Measurements from ENCODE around the gene CAGE1.
A peak's percentile ranks its signal among the peaks of the same experiment; 100 is the strongest.
"Not testable (repeated sequence)": the region's sequence is repeated elsewhere in the genome, so short reads cannot be mapped to it uniquely, and the experiment has no call there.

The CAGE1 gene

GRCh38 chr6:7316658-7317533 lies 72.6 kb downstream of the CAGE1 start:
- Histone ChIP-seq H3K9ac (ENCODE audit: low read length) (no peak overlapping the region), H3K4me3 (ENCODE audit: low read depth, low read length) (no peak overlapping the region), H3K36me3 (ENCODE audit: control insufficient read depth, insufficient read depth, low read length) (no peaks in the 10 kb centered on the region), H3K4me1 (ENCODE audit: control insufficient read depth, insufficient read depth, low read length) (no peaks in the 10 kb centered on the region), H3K27ac (ENCODE audit: low read depth, low read length) (no peak overlapping the region), H3K27me3 (ENCODE audit: control insufficient read depth, insufficient read depth, low read length) (no peaks in the 10 kb centered on the region), H3K9me3 (ENCODE audit: control insufficient read depth, insufficient read depth, low read depth, low read length) (no peaks in the 10 kb centered on the region)

- Histone ChIP-seq H3K4me3 (ENCODE audit: low read depth, low read length) (no peak overlapping the region), H3K9me3 (ENCODE audit: control insufficient read depth, insufficient read depth, low read depth, low read length) (no peaks in the 10 kb centered on the region), H3K4me1 (ENCODE audit: control insufficient read depth, insufficient read depth, low read length) (no peaks in the 10 kb centered on the region), H3K9ac (ENCODE audit: low read length) (no peak overlapping the region), H3K36me3 (ENCODE audit: control insufficient read depth, insufficient read depth, low read length) (no peaks in the 10 kb centered on the region), H3K27ac (ENCODE audit: low read depth, low read length) (no peak overlapping the region), H3K27me3 (ENCODE audit: control insufficient read depth, insufficient read depth, low read length) (no peaks in the 10 kb centered on the region)
Measured at GRCh38 chr6:7315948-7316365, 73.6 kb downstream of the CAGE1 start.

GRCh38 chr6:7315087-7315947 lies 74.2 kb downstream of the CAGE1 start:
- not testable (repeated sequence) for H3K9me3 ChIP-seq (ENCODE audit: control insufficient read depth, insufficient read depth, low read depth, low read length); H3K27ac ChIP-seq (ENCODE audit: low read depth, low read length); H3K36me3 ChIP-seq (ENCODE audit: control insufficient read depth, insufficient read depth, low read length)

GRCh38 chr6:7314414-7314813 lies 75.1 kb downstream of the CAGE1 start:
- H3K4me3 ChIP-seq (ENCODE audit: low read depth, low read length): no peak overlapping the region
- no peak overlapping the region for H3K27ac ChIP-seq (ENCODE audit: low read depth, low read length)
- peaks cover 10% of the 10 kb centered on the region for H3K36me3 ChIP-seq (ENCODE audit: control insufficient read depth, insufficient read depth, low read length)
- H3K27me3 ChIP-seq (ENCODE audit: control insufficient read depth, insufficient read depth, low read length): no peaks in the 10 kb centered on the region
- H3K9ac ChIP-seq (ENCODE audit: low read length): no peak overlapping the region
- H3K9me3 ChIP-seq (ENCODE audit: control insufficient read depth, insufficient read depth, low read depth, low read length): no peaks in the 10 kb centered on the region
- H3K4me1 ChIP-seq (ENCODE audit: control insufficient read depth, insufficient read depth, low read length): no peaks in the 10 kb centered on the region

More at GRCh38 chr6:7315087-7315947, 74.2 kb downstream of the CAGE1 start:
- H3K4me3 ChIP-seq (ENCODE audit: low read depth, low read length); H3K9ac ChIP-seq (ENCODE audit: low read length); H3K4me1 ChIP-seq (ENCODE audit: control insufficient read depth, insufficient read depth, low read length); H3K27me3 ChIP-seq (ENCODE audit: control insufficient read depth, insufficient read depth, low read length): not testable (repeated sequence)

GRCh38 chr6:7313505-7314165 lies 75.9 kb downstream of the CAGE1 start:
- Histone ChIP-seq H3K4me3 (ENCODE audit: low read depth, low read length) (peak overlapping the region; percentile 95), H3K27me3 (ENCODE audit: control insufficient read depth, insufficient read depth, low read length) (no peaks in the 10 kb centered on the region), H3K9ac (ENCODE audit: low read length) (peak overlapping the region; percentile 94), H3K27ac (ENCODE audit: low read depth, low read length) (peak overlapping the region; percentile 48; the same call in 1 of the 2 replicates), H3K36me3 (ENCODE audit: control insufficient read depth, insufficient read depth, low read length) (peaks cover 18% of the 10 kb centered on the region), H3K4me1 (ENCODE audit: control insufficient read depth, insufficient read depth, low read length) (no peaks in the 10 kb centered on the region), H3K9me3 (ENCODE audit: control insufficient read depth, insufficient read depth, low read depth, low read length) (no peaks in the 10 kb centered on the region)

GRCh38 chr6:7312616-7313504 lies 76.7 kb downstream of the CAGE1 start, which contains the start of gene SSR1:
TSS of gene SSR1 (minus strand) at chr6:7313199. CDS start at chr6:7313120, 79 bp downstream.
- peaks cover 26% of the 10 kb centered on the region for H3K36me3 ChIP-seq (ENCODE audit: control insufficient read depth, insufficient read depth, low read length)
- H3K4me1 ChIP-seq (ENCODE audit: control insufficient read depth, insufficient read depth, low read length): no peaks in the 10 kb centered on the region
- peak within 1 kb of the TSS; percentile 95 for H3K4me3 ChIP-seq (ENCODE audit: low read depth, low read length)
- H3K9ac ChIP-seq (ENCODE audit: low read length): peak within 1 kb of the TSS; percentile 94
- H3K9me3 ChIP-seq (ENCODE audit: control insufficient read depth, insufficient read depth, low read depth, low read length): no peaks in the 10 kb centered on the region
- no peaks in the 10 kb centered on the region for H3K27me3 ChIP-seq (ENCODE audit: control insufficient read depth, insufficient read depth, low read length)
- H3K27ac ChIP-seq (ENCODE audit: low read depth, low read length): peak within 1 kb of the TSS; percentile 86

- Histone ChIP-seq H3K4me1 (ENCODE audit: control insufficient read depth, insufficient read depth, low read length) (no peaks in the 10 kb centered on the region), H3K9ac (ENCODE audit: low read length) (peak overlapping the region; percentile 94), H3K36me3 (ENCODE audit: control insufficient read depth, insufficient read depth, low read length) (peaks cover 34% of the 10 kb centered on the region), H3K4me3 (ENCODE audit: low read depth, low read length) (peak overlapping the region; percentile 95), H3K27ac (ENCODE audit: low read depth, low read length) (peak overlapping the region; percentile 86; the same call in 1 of the 2 replicates), H3K27me3 (ENCODE audit: control insufficient read depth, insufficient read depth, low read length) (no peaks in the 10 kb centered on the region), H3K9me3 (ENCODE audit: control insufficient read depth, insufficient read depth, low read depth, low read length) (no peaks in the 10 kb centered on the region)
Measured at GRCh38 chr6:7311917-7312615, 77.5 kb downstream of the CAGE1 start.

- Histone ChIP-seq H3K27ac (ENCODE audit: low read depth, low read length) (no peak overlapping the region), H3K27me3 (ENCODE audit: control insufficient read depth, insufficient read depth, low read length) (no peaks in the 10 kb centered on the region), H3K9ac (ENCODE audit: low read length) (no peak overlapping the region), H3K4me3 (ENCODE audit: low read depth, low read length) (peak overlapping the region; percentile 95; the same call in 1 of the 2 replicates), H3K9me3 (ENCODE audit: control insufficient read depth, insufficient read depth, low read depth, low read length) (no peaks in the 10 kb centered on the region), H3K4me1 (ENCODE audit: control insufficient read depth, insufficient read depth, low read length) (no peaks in the 10 kb centered on the region), H3K36me3 (ENCODE audit: control insufficient read depth, insufficient read depth, low read length) (peaks cover 39% of the 10 kb centered on the region)
Measured at GRCh38 chr6:7311176-7311575, 78.4 kb downstream of the CAGE1 start.

GRCh38 chr6:7309050-7309449 lies 80.5 kb downstream of the CAGE1 start:
- H3K27ac ChIP-seq (ENCODE audit: low read depth, low read length): no peak overlapping the region
- no peak overlapping the region for H3K4me3 ChIP-seq (ENCODE audit: low read depth, low read length)
- H3K27me3 ChIP-seq (ENCODE audit: control insufficient read depth, insufficient read depth, low read length): no peaks in the 10 kb centered on the region
- no peaks in the 10 kb centered on the region for H3K9me3 ChIP-seq (ENCODE audit: control insufficient read depth, insufficient read depth, low read depth, low read length)
- no peak overlapping the region for H3K9ac ChIP-seq (ENCODE audit: low read length)
- H3K36me3 ChIP-seq (ENCODE audit: control insufficient read depth, insufficient read depth, low read length): peaks cover 60% of the 10 kb centered on the region
- H3K4me1 ChIP-seq (ENCODE audit: control insufficient read depth, insufficient read depth, low read length): no peaks in the 10 kb centered on the region
